HUES6 (cell line): ENCODE results near the gene SMPX.

ENCODE experiments used
- H3K27ac ChIP-seq: 2 replicates; pipeline ENCODE4 v1.7.0; 2013; ENCODE audit warnings: low read depth, mild to moderate bottlenecking, low read length, inconsistent platforms
- H3K27me3 ChIP-seq: 2 replicates; pipeline ENCODE4 v1.6.1; 2013; ENCODE audit warnings: low read length; ENCODE audit not compliant: control insufficient read depth, insufficient read depth
- H3K36me3 ChIP-seq: 2 replicates; pipeline ENCODE4 v1.6.1; 2013; ENCODE audit warnings: low read length; ENCODE audit not compliant: control insufficient read depth, insufficient read depth
- H3K4me1 ChIP-seq: 2 replicates; pipeline ENCODE4 v1.6.1; 2013; ENCODE audit warnings: low read length; ENCODE audit not compliant: control insufficient read depth, insufficient read depth
- H3K4me3 ChIP-seq: 2 replicates; pipeline ENCODE4 v1.5.1; 2013; ENCODE audit warnings: low read depth, low read length
- H3K9ac ChIP-seq: one replicate; pipeline ENCODE4 v1.6.1; 2013; ENCODE audit warnings: mild to moderate bottlenecking, low read length
- H3K9me3 ChIP-seq: 2 replicates; pipeline ENCODE4 v1.6.1; 2013; ENCODE audit warnings: low read depth, low read length; ENCODE audit not compliant: control insufficient read depth, insufficient read depth

The SMPX gene

GRCh38 chrX:21715337-21715736, 42.6 kb downstream of the SMPX start:
- Histone ChIP-seq H3K27ac (no peak overlapping the region), H3K4me1 (no peaks in the 10 kb centered on the region), H3K4me3 (no peak overlapping the region), H3K36me3 (no peaks in the 10 kb centered on the region), H3K9ac (no peak overlapping the region), H3K9me3 (peaks cover 6% of the 10 kb centered on the region; the same call in 1 of the 2 replicates), H3K27me3 (peaks cover 3% of the 10 kb centered on the region; the same call in 1 of the 2 replicates)

GRCh38 chrX:21711848-21712197, 46.1 kb downstream of the SMPX start:
- H3K27ac ChIP-seq: no peak overlapping the region
- H3K36me3 ChIP-seq: no peaks in the 10 kb centered on the region
- H3K9me3 ChIP-seq: peaks cover 6% of the 10 kb centered on the region; the same call in 1 of the 2 replicates
- no peak overlapping the region for H3K4me3 ChIP-seq
- H3K4me1 ChIP-seq: no peaks in the 10 kb centered on the region
- no peaks in the 10 kb centered on the region; the same call in 1 of the 2 replicates for H3K27me3 ChIP-seq
- H3K9ac ChIP-seq: no peak overlapping the region

GRCh38 chrX:21711129-21711847, 46.6 kb downstream of the SMPX start:
- H3K27ac ChIP-seq: no peak overlapping the region
- no peaks in the 10 kb centered on the region for H3K36me3 ChIP-seq
- no peaks in the 10 kb centered on the region for H3K4me1 ChIP-seq
- peaks cover 6% of the 10 kb centered on the region; the same call in 1 of the 2 replicates for H3K9me3 ChIP-seq
- H3K4me3 ChIP-seq: no peak overlapping the region
- H3K9ac ChIP-seq: no peak overlapping the region
- no peaks in the 10 kb centered on the region; the same call in 1 of the 2 replicates for H3K27me3 ChIP-seq

- Histone ChIP-seq H3K4me1 (peaks cover 9% of the 10 kb centered on the region; the same call in 1 of the 2 replicates), H3K4me3 (no peak overlapping the region), H3K27ac (no peak overlapping the region), H3K36me3 (no peaks in the 10 kb centered on the region), H3K9me3 (peaks cover 4% of the 10 kb centered on the region; the same call in 1 of the 2 replicates), H3K9ac (no peak overlapping the region), H3K27me3 (no peaks in the 10 kb centered on the region; the same call in 1 of the 2 replicates)
Observed at GRCh38 chrX:21708116-21708515, 49.8 kb downstream of the SMPX start.

GRCh38 chrX:21705225-21705624, 52.7 kb downstream of the SMPX start:
- no peaks in the 10 kb centered on the region for H3K9me3 ChIP-seq
- peaks cover 2% of the 10 kb centered on the region; the same call in 1 of the 2 replicates for H3K27me3 ChIP-seq
- peaks cover 9% of the 10 kb centered on the region; the same call in 1 of the 2 replicates for H3K4me1 ChIP-seq
- no peak overlapping the region for H3K27ac ChIP-seq
- H3K9ac ChIP-seq: no peak overlapping the region
- H3K4me3 ChIP-seq: no peak overlapping the region
- H3K36me3 ChIP-seq: no peaks in the 10 kb centered on the region

- H3K27ac ChIP-seq: no peak overlapping the region
Observed at GRCh38 chrX:21702725-21703124, 55.2 kb downstream of the SMPX start.

GRCh38 chrX:21700967-21701366, 56.9 kb downstream of the SMPX start:
- H3K9me3 ChIP-seq: no peaks in the 10 kb centered on the region
- H3K9ac ChIP-seq: no peak overlapping the region
- H3K36me3 ChIP-seq: no peaks in the 10 kb centered on the region
- H3K27me3 ChIP-seq: peaks cover 8% of the 10 kb centered on the region; the same call in 1 of the 2 replicates
- no peak overlapping the region for H3K4me3 ChIP-seq
- no peak overlapping the region for H3K27ac ChIP-seq
- H3K4me1 ChIP-seq: peaks cover 9% of the 10 kb centered on the region; the same call in 1 of the 2 replicates

More at GRCh38 chrX:21702725-21703124, 55.2 kb downstream of the SMPX start:
- Histone ChIP-seq H3K4me3 (no peak overlapping the region), H3K4me1 (peaks cover 9% of the 10 kb centered on the region; the same call in 1 of the 2 replicates), H3K9ac (no peak overlapping the region), H3K36me3 (no peaks in the 10 kb centered on the region), H3K9me3 (no peaks in the 10 kb centered on the region), H3K27me3 (peaks cover 5% of the 10 kb centered on the region; the same call in 1 of the 2 replicates)

- Histone ChIP-seq H3K36me3 (no peaks in the 10 kb centered on the region), H3K4me1 (peaks cover 9% of the 10 kb centered on the region; the same call in 1 of the 2 replicates), H3K4me3 (no peak overlapping the region), H3K27me3 (peaks cover 8% of the 10 kb centered on the region; the same call in 1 of the 2 replicates), H3K9ac (no peak overlapping the region), H3K9me3 (no peaks in the 10 kb centered on the region), H3K27ac (no peak overlapping the region)
Observed at GRCh38 chrX:21700275-21700674, 57.6 kb downstream of the SMPX start.

- no peaks in the 10 kb centered on the region for H3K9me3 ChIP-seq
- no peak overlapping the region for H3K27ac ChIP-seq
- no peak overlapping the region for H3K4me3 ChIP-seq
- H3K36me3 ChIP-seq: no peaks in the 10 kb centered on the region
- peaks cover 8% of the 10 kb centered on the region; the same call in 1 of the 2 replicates for H3K4me1 ChIP-seq
- H3K27me3 ChIP-seq: peaks cover 8% of the 10 kb centered on the region; the same call in 1 of the 2 replicates
- H3K9ac ChIP-seq: no peak overlapping the region
Observed at GRCh38 chrX:21699136-21699535, 58.8 kb downstream of the SMPX start.

- no peaks in the 10 kb centered on the region for H3K9me3 ChIP-seq
- H3K4me3 ChIP-seq: no peak overlapping the region
- H3K4me1 ChIP-seq: no peaks in the 10 kb centered on the region
- H3K9ac ChIP-seq: no peak overlapping the region
- no peaks in the 10 kb centered on the region for H3K36me3 ChIP-seq
- H3K27ac ChIP-seq: no peak overlapping the region
- peaks cover 8% of the 10 kb centered on the region; the same call in 1 of the 2 replicates for H3K27me3 ChIP-seq
Observed at GRCh38 chrX:21698272-21698671, 59.6 kb downstream of the SMPX start.

- Histone ChIP-seq H3K9me3 (no peaks in the 10 kb centered on the region), H3K9ac (no peak overlapping the region), H3K4me3 (no peak overlapping the region), H3K27ac (no peak overlapping the region), H3K4me1 (no peaks in the 10 kb centered on the region), H3K27me3 (no peaks in the 10 kb centered on the region; the same call in 1 of the 2 replicates), H3K36me3 (no peaks in the 10 kb centered on the region)
Observed at GRCh38 chrX:21691512-21692018, 66.4 kb downstream of the SMPX start.
